Activated CD4-positive, alpha-beta T cell treated with anti-CD3 and anti-CD28 coated beads, Interleukin-2, Interleukin-6, amounts not matched to agents 100 ng/mL and 50 ng/mL, durations not matched to agents 16 hours and 8 hours (primary cell): ENCODE data around the gene MYO9A.
"Not testable (repeated sequence)": the region's sequence is repeated elsewhere in the genome, so short reads cannot be mapped to it uniquely, and the experiment has no call there.

Experiments
- DNase-seq: peaks from one replicate; pipeline ENCODE4 v3.0.0-alpha.2; 2020

Gene MYO9A

DNA sequence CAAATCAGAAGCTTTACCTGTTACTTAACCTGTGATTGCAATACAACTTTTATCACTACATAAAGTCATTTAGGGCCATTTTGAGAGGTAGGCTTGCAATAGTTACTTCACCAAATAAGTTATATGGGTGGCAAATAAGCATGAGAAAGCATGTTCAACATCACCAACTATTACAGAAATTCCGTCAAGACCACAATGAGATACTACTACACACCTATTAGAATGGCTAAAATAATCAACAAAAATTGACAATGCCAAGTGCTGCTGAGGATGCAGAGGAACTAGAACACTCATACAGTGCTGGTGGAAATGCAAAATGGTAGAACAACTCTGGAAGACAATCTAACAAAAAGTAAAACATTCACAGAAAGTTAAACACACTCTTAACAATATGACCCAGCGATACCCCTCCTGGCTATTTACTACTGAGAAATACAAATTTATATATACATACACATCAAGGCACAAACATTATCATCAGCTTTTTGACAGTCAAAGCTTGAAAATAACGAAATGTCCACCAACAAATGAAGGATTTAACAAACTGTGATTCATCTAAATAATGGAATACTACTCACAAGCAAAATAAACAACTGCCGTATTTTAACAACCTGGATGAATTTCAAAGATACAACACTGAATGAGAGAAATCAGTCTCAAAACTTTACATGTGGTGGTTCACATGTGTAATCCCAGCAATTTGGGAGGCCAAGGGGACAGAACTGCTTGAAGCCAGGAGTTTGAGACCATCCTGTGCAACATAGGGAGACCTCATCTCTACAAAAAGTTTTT is 82.9 kb downstream of the MYO9A start:
- DNase-seq, result no peak

- no peak for DNase-seq
Measured at GRCh38 chr15:72034351-72034750, 83.6 kb downstream of the MYO9A start.

DNA sequence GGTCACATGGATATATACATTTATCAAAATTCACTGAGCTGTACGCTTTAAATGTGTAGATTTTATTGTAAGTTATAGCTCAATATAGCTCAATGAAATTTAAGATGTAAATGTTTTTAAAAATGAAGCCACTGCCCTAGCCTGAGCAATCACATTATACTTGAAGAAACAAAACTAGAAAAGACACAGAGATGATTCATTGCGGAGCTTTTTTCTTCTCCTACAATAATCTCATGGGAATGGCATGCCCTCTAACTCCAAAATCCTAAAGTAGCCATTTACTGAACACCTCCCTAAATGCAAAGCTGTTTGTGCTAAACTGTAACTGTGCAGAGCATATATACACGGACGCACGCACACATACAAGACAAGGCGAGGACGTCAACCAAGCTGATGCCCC is 84.2 kb downstream of the MYO9A start:
- no peak for DNase-seq

DNA sequence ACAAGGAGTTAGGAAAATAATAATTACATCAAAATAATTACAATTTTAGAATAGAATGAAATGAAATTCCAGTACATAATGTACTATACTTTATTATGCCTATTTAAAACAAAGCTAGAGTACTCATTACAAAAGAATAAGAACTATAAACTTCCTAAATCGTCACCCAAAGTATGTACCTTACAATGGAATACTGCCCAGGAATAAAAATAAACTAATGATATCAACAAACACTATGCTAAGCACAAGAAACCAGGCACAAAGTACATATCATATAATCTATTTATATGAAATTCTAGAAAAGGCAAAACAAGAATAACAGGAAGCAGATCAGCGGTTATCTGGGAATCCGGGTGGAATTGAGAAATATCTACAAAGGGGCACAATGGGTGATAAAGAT is 84.7 kb downstream of the MYO9A start:
- DNase-seq, result no peak

GRCh38 chr15:72021604-72022003 is 96.3 kb downstream of the MYO9A start:
- DNase-seq, result no peak

GRCh38 chr15:72020799-72021198 is 97.2 kb downstream of the MYO9A start:
- no peak for DNase-seq

DNA sequence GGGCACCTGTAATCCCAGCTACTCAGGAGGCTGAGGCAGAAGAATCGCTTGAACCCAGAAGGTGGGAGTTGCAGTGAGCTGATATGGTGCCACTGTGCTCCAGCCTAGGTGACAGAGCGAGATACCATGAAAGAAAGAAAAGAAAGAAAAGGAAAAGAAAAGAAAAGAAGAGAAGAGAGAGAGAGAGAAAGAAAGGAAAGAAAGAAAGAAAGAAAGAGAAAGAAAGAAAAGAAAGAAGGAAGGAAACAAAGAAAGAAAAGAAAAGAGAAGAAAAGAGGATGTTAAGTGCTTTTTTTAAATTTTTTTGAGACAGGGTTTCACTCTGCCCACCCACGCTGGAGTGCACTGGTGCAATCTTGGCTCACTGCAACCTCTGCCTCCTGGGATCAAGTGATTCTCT is 103.4 kb downstream of the MYO9A start:
- DNase-seq, result not testable (repeated sequence)

- DNase-seq, result no peak
Measured at GRCh38 chr15:72013703-72014102, 104.2 kb downstream of the MYO9A start.

GRCh38 chr15:72011302-72011942 is 106.5 kb downstream of the MYO9A start:
- DNase-seq, result no peak

GRCh38 chr15:72009222-72009621 is 108.7 kb downstream of the MYO9A start:
- no peak for DNase-seq

DNA sequence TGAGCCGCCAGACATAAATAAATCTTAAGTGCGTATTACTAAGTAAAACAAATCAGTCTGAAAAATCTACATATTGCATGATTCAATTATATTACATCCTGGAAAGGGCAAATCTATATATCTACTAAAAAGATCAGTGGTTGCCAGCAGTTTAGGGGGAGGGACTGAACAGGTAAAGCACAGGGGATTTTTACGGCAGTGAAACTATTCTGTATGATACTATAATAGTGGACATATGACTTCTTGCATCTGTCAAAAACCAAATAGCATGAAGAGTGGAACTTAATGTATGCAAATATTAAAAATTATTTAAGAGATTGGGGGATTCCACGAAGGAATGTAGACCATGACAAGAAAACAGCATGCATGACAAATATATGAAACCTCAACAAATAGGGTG is 111.6 kb downstream of the MYO9A start:
- no peak for DNase-seq

DNA sequence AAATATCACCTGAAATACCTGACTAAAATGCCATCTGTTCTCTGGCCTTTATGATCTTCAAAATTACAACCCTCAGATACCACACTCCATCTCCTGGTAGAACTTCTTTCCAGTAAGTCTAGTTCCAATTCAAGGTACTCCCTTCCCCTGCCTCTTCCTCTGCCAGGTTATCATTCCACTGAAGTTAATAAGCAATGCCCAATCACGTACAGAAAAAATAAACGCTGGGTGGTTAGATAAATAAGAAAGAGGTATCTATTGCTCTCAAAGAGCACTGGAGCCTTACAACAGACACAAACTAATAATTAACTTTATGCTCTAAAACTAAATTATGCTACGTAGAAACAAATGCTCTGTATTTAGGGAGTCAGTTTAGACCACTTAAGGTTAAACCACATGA is 112.5 kb downstream of the MYO9A start:
- DNase-seq, result no peak

DNA sequence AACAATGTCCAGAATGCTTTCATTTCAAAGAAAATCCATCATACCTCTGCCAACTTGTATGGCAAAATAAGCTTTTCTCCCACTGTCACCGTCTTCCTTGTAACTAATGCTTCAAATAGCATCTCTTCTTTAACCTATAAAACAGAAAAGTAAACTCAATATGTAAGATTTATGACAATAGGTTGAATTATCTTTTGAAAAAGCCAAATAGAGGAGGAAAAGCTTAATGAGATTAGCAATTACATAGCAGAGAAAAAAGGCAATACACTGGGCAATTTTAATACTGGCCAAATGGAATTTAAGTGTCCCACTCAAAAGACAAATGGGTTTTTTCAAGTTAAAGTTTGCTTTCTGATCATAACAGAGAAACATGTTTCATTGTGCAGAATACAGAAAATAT is 118.1 kb downstream of the MYO9A start:
- DNase-seq, result no peak

GRCh38 chr15:71998717-71999116 is 119.2 kb downstream of the MYO9A start:
- DNase-seq, result not testable (repeated sequence)

GRCh38 chr15:71997691-71998090 is 120.3 kb downstream of the MYO9A start:
- DNase-seq, result no peak

GRCh38 chr15:71975816-71976150 is 142.2 kb downstream of the MYO9A start:
- no peak for DNase-seq

DNA sequence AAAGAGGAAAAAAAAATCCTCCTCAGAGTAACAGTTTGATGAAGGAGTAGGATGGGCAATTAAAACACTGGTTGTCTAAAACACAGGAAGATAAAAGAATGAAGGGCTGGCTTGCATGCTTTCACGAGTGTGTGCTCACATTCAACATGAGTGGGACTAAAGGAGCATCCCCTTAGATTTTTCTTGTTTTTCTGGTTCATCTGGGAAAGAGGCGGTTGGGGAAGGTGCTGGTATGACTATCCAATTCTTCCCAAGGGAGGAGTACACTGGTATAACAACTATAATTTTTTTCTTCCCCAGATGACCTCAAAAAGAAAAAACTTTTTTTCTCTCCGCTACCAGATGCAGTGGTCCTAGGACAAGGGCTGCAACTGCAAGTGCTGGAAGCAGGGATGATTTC is 143.7 kb downstream of the MYO9A start:
- DNase-seq, result no peak

GRCh38 chr15:71973366-71973765 is 144.6 kb downstream of the MYO9A start:
- no peak for DNase-seq

DNA sequence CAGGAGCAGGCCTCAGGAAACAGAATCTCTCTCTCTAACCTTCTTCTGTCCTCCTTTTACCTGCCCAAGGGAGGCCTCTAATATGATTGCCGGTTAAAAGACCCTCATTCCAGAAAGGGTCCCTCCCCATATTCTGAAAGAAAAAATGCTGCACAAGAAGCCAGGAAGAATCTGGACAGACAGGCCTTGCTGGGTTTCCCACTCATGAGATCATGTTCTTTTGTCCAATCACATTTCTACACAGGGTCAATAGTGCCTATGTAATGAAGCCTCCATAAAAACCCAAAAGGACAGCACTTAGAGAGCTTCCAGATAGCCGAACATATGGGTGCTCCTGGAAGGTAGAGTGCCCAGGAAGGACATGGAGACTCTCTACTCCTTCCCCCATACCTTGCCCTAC is 146.0 kb downstream of the MYO9A start:
- no peak for DNase-seq

DNA sequence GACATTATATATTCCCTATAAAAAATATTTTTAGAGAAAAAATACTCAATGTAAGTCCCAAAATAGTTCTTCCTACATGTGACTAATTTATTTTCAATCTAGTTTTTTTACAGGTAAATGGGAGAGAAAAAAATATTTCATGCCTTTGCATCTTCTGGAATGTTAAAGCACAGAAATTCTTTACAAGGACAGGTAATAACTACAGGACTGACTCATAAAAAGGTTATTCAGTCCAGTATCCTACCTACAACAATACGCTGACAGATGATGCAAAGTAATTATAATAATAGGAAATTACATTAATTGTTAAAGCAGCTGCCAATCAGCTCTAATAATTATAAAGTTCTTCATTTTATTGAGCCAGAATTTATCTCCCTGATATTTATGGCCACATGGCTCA is 147.5 kb downstream of the MYO9A start:
- DNase-seq, result no peak

- DNase-seq, result no peak
Measured at GRCh38 chr15:71962537-71962936, 155.4 kb downstream of the MYO9A start.

GRCh38 chr15:71957026-71957425 is 160.9 kb downstream of the MYO9A start:
- no peak for DNase-seq

DNA sequence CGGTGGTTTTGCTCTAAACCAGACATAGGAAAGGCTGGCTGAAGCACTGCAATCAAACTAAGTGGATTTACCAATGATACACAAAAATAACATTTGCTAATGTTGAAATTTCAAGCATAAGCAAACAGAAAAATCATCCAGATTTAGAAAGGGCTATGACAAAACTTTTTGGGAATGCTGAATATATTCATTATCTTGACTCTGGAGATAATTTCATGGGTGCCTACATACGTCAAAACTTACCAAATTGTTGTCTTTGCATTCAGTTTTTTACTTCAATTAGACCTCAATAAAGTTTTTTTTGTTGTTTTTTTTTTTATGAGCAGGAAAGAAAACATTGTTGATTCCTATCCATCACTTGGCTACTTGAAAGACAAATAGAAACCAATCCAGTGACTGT is 166.8 kb downstream of the MYO9A start:
- DNase-seq, result no peak

- no peak for DNase-seq
Measured at GRCh38 chr15:71945012-71945411, 172.9 kb downstream of the MYO9A start.

GRCh38 chr15:71943806-71944205 is 174.1 kb downstream of the MYO9A start:
- no peak for DNase-seq
